NT2/D1 (cell line): ENCODE results near the gene RNU1-4.

Source experiments
- SUZ12 ChIP-seq: IDR thresholded peaks from 2 replicates; pipeline ENCODE4 v1.6.1; 2011; ENCODE audit not compliant: insufficient read length, insufficient read depth; ENCODE audit errors: extremely low read depth
- YY1 ChIP-seq: IDR thresholded peaks from 2 replicates; pipeline ENCODE4 v1.6.1; 2011; ENCODE audit not compliant: insufficient read length, insufficient read depth
- ZNF274 ChIP-seq: IDR thresholded peaks from 2 replicates; pipeline ENCODE4 v1.6.1; 2011; ENCODE audit warnings: mild to moderate bottlenecking, low read depth, low read length

GRCh38 chr1:16727190-16728111 is 12.9 kb upstream of the RNU1-4 start:
- no peak for TF ChIP-seq YY1
- TF ChIP-seq SUZ12 = no peak
- no peak for TF ChIP-seq ZNF274
